ENCODE results near the gene BSCL2.
A peak's percentile ranks its signal among the peaks of the same experiment; 100 is the strongest.

The BSCL2 gene

DNA sequence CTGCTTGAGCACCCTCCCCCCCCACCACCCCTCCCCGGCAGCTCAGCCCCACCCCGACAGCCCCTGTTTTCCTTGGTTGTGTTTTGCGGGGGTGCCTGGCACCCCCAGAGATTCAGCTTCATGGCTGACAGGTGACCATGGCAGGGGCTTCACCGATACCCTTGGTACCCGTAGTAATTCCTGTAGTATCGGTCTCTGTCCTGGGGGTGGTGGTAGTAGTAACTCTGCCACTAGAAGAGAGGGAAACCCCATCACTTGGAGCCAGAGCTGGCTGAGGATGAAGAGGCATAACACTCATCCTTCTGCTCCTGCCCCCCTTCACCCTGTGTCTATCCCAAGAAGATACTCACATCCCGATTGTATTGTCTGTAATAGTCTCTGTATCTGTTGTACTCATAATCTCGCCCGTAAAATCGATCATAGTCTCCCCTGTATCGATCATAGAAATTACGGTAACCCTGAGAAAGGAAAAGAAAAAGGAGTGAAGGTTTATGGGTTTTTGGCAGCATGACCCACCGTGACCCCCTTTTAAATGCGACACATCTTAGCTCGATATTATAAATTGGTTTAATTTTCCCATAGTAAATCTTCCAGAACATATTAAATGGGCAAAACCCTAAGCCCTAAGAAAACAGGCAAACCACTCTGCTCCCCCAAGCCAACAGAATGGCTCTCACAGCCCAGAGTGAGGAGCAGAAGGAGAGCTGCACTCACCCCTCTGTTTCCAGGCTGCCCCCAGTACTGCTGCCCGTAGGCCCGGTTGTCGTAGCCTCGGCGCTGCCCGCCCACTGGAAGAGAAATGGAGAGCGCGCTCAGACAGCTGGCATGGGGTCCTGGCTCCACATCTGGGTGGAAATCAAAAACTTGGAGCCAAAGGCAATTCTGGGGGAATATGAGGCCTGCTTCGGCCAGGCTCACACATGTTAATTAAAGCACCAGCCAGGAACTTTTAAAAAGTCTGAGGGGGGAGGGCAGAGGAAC lies 8.2 kb upstream of the BSCL2 start:
- no peak for TF ChIP-seq TAF1 (IDR thresholded peaks at IDR 0.05; ENCODE audit: borderline replicate concordance, insufficient read depth, low read length)
- TF ChIP-seq, protein P1, sequence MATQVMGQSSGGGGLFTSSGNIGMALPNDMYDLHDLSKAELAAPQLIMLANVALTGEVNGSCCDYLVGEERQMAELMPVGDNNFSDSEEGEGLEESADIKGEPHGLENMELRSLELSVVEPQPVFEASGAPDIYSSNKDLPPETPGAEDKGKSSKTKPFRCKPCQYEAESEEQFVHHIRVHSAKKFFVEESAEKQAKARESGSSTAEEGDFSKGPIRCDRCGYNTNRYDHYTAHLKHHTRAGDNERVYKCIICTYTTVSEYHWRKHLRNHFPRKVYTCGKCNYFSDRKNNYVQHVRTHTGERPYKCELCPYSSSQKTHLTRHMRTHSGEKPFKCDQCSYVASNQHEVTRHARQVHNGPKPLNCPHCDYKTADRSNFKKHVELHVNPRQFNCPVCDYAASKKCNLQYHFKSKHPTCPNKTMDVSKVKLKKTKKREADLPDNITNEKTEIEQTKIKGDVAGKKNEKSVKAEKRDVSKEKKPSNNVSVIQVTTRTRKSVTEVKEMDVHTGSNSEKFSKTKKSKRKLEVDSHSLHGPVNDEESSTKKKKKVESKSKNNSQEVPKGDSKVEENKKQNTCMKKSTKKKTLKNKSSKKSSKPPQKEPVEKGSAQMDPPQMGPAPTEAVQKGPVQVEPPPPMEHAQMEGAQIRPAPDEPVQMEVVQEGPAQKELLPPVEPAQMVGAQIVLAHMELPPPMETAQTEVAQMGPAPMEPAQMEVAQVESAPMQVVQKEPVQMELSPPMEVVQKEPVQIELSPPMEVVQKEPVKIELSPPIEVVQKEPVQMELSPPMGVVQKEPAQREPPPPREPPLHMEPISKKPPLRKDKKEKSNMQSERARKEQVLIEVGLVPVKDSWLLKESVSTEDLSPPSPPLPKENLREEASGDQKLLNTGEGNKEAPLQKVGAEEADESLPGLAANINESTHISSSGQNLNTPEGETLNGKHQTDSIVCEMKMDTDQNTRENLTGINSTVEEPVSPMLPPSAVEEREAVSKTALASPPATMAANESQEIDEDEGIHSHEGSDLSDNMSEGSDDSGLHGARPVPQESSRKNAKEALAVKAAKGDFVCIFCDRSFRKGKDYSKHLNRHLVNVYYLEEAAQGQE (IDR thresholded peaks at IDR 0.05; ENCODE audit: insufficient read depth in 1 of 2, low read depth in 2 of 2, low read length in 2 of 2), result no peak
- no peak for TF ChIP-seq SIN3A (IDR thresholded peaks at IDR 0.05; ENCODE audit: borderline replicate concordance, insufficient read depth, low read length)
- TF ChIP-seq FOXP2 (optimal IDR thresholded peaks at IDR 0.05; ENCODE audit: borderline replicate concordance, extremely low read depth, extremely low read length, insufficient read depth), result no peak
- TF ChIP-seq POLR2AphosphoS5 (IDR thresholded peaks at IDR 0.05; ENCODE audit: low read depth, low read length), result no peak

DNA sequence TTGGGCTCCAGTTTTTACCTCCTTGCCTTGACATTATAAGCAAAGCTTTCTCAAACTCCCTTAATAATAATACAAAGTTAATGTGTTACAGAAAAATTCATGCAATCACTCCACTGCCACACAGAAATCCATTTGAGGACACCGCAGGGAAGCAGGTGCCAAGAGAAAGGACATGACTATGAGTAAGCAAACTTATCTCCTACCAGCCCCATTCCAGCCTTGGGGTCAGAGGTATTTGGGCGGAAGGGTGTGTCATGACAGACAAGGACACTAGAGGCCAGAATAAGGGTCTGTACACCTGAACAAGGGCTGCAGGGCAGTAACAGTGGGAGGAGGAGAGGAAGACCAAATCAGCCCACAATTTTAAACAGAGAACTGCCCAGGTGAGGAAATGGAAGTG lies 6.1 kb upstream of the BSCL2 start:
- TF ChIP-seq POLR2AphosphoS5 (IDR thresholded peaks at IDR 0.05; ENCODE audit: low read depth, low read length) (0 out of 2 replicates have a peak, but pooled peaks have one; percentile 49), TAF1 (IDR thresholded peaks at IDR 0.05; ENCODE audit: borderline replicate concordance, insufficient read depth, low read length) (no peak), SIN3A (IDR thresholded peaks at IDR 0.05; ENCODE audit: borderline replicate concordance, insufficient read depth, low read length) (no peak), FOXP2 (optimal IDR thresholded peaks at IDR 0.05; ENCODE audit: borderline replicate concordance, extremely low read depth, extremely low read length, insufficient read depth) (no peak)
- TF ChIP-seq, protein P1 (IDR thresholded peaks at IDR 0.05; ENCODE audit: insufficient read depth in 1 of 2, low read depth in 2 of 2, low read length in 2 of 2), result no peak

DNA sequence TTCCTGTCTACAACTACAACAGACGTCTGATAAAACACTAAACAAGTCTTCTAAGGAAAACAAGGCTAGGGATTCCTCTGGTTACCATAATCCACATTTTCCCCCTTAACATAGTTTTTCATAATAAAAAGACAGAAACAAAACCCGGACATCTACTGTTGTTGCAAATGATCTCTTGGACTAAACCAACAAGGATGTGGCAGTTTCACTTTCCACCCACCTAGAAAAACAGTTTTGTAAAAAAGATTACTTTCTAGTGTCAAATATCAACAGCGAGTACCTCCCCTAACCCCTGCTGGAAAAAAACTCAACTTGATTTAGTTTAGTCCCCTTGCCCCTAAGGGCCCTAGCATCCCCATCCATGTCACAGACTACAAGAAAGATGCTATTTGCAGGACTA lies 5.6 kb upstream of the BSCL2 start:
- no peak for TF ChIP-seq TAF1 (IDR thresholded peaks at IDR 0.05; ENCODE audit: borderline replicate concordance, insufficient read depth, low read length)
- 0 out of 2 replicates have a peak, but pooled peaks have one; percentile 2 for TF ChIP-seq POLR2AphosphoS5 (IDR thresholded peaks at IDR 0.05; ENCODE audit: low read depth, low read length)

DNA sequence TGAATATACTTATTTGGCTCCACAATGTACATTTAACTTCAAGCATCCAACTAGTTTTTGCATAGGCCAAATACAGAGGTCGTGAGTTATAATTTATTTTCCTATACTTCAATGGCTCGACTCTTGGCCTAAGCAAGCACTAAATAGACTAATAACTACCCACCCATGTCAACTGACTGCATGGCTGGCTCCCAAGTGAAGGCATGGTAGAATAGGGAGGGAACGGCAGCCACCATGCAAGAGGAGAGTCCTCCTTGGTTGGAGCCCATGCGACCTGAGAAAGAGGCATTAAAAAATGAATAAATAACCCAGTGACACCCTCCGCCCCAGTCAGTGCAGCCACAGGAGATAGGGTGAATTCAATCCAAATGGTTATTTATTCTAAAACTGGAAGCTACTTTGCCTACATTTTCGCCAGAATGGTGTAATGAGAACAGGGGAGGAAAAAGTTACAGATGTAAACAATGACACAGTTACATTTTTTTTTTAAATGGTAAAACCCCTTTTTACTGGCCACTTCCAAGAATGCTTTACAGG lies 5.1 kb upstream of the BSCL2 start:
- TF ChIP-seq, protein P1 (IDR thresholded peaks at IDR 0.05; ENCODE audit: insufficient read depth in 1 of 2, low read depth in 2 of 2, low read length in 2 of 2), result no peak
- TF ChIP-seq TAF1 (IDR thresholded peaks at IDR 0.05; ENCODE audit: borderline replicate concordance, insufficient read depth, low read length) (no peak), FOXP2 (optimal IDR thresholded peaks at IDR 0.05; ENCODE audit: borderline replicate concordance, extremely low read depth, extremely low read length, insufficient read depth) (no peak), POLR2AphosphoS5 (IDR thresholded peaks at IDR 0.05; ENCODE audit: low read depth, low read length) (no peak), SIN3A (IDR thresholded peaks at IDR 0.05; ENCODE audit: borderline replicate concordance, insufficient read depth, low read length) (no peak)

DNA sequence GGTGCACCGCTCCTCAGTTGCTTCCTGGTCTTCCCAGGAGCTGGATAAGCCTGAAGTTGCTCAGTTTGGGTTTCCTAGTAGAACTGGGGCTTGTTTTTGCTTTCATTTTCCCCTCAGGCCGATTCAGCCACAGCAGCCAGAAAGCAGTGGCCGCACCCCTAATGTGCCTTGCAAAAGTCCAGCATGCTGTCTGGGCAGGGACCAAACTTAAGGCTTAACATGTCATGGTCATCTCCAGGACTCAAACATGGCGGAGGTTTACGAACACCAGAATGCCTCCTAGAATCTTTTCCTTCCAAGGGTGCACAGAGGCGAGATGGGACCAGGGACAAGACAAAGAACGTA lies 2.7 kb upstream of the BSCL2 start:
- TF ChIP-seq TAF1 (IDR thresholded peaks at IDR 0.05; ENCODE audit: borderline replicate concordance, insufficient read depth, low read length), result no peak
- no peak for TF ChIP-seq SIN3A (IDR thresholded peaks at IDR 0.05; ENCODE audit: borderline replicate concordance, insufficient read depth, low read length)
- TF ChIP-seq FOXP2 (optimal IDR thresholded peaks at IDR 0.05; ENCODE audit: borderline replicate concordance, extremely low read depth, extremely low read length, insufficient read depth), result no peak
- TF ChIP-seq POLR2AphosphoS5 (IDR thresholded peaks at IDR 0.05; ENCODE audit: low read depth, low read length), result no peak
- TF ChIP-seq, protein P1 (IDR thresholded peaks at IDR 0.05; ENCODE audit: insufficient read depth in 1 of 2, low read depth in 2 of 2, low read length in 2 of 2), result no peak
